Measurements from ENCODE around the gene MAD1L1. TPM values are rescaled to one million over a fixed set of nuclear protein-coding genes. Genes with fewer than 3 reads are reported as not detected.

Gene MAD1L1
- total RNA-seq, 1 donor from 2014 or later, result 53.8 TPM

DNA sequence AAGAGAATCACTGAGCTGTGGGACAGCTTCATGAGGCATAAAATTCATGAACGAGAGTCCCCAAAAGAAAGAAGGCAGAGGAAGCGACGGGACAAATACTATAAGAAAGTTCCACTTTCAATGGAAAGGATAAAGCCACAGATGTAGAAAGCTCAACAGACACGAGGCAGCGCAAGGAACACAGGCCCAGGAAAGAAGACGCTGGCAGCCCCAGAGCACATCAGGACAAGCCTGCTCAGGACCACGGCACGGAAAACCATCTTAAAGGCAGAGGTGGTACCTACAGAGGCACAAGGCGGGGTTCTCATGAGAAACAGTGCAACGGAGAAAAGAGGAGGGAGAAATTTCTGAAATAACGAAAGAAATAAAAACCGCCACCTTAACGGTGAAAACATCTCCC, 273.4 kb downstream of the MAD1L1 start:
- Mint-ChIP-seq H3K4me3 (no peak overlapping the region), H3K36me3 (ENCODE audit: low read depth) (peaks cover 25% of the 10 kb centered on the region), H3K9me3 (peaks cover 5% of the 10 kb centered on the region), H3K27ac (ENCODE audit: unreplicated experiment) (peak overlapping the region; percentile 78), H3K4me1 (peaks cover 3% of the 10 kb centered on the region), H3K27me3 (ENCODE audit: low read depth) (no peaks in the 10 kb centered on the region)
- no peak for DNase-seq (ENCODE audit: low read depth, low spot score)
- TF ChIP-seq, protein P1, sequence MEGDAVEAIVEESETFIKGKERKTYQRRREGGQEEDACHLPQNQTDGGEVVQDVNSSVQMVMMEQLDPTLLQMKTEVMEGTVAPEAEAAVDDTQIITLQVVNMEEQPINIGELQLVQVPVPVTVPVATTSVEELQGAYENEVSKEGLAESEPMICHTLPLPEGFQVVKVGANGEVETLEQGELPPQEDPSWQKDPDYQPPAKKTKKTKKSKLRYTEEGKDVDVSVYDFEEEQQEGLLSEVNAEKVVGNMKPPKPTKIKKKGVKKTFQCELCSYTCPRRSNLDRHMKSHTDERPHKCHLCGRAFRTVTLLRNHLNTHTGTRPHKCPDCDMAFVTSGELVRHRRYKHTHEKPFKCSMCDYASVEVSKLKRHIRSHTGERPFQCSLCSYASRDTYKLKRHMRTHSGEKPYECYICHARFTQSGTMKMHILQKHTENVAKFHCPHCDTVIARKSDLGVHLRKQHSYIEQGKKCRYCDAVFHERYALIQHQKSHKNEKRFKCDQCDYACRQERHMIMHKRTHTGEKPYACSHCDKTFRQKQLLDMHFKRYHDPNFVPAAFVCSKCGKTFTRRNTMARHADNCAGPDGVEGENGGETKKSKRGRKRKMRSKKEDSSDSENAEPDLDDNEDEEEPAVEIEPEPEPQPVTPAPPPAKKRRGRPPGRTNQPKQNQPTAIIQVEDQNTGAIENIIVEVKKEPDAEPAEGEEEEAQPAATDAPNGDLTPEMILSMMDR (conservative IDR thresholded peaks at IDR 0.05), result no peak

DNA sequence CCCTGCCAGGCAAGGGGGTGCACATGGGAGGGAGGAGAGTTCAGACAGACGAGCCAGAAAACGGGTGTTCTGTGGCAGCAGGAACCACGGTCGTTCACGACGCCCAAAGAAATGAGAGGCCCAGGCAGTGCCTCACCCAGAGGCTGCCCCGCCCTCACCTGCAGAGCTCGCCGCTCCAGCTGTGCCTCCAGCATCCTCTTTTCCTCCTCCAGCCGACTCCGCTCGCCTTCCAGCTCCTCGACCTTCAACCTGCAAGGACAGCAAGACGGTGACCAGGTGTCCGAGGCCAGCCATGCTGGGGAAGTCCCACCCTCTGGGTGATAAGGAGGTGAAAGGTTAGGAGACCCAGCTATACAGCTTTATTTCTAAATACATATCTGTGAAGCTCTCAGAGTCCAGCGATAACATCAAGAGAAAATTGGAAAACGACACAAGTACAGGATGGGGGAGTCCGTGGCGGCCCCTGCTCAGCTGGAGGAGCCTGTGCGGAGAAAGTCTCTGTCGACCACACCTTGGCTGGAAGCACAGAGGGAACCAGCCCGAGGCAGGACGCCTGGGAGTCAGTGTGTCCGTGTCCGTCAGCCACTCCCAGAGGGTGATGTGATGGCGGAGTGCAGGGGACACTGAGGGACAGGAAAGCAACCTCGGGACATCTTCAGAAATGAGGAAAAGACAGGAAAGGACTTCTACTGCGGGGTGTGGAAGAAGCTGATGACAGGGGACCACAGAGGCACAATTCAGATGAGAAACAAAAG, 275.1 kb downstream of the MAD1L1 start:
- Mint-ChIP-seq H3K36me3 (ENCODE audit: low read depth) (peaks cover 23% of the 10 kb centered on the region), H3K27me3 (ENCODE audit: low read depth) (no peaks in the 10 kb centered on the region), H3K27ac (ENCODE audit: unreplicated experiment) (no peak overlapping the region), H3K4me1 (no peaks in the 10 kb centered on the region), H3K9me3 (peaks cover 5% of the 10 kb centered on the region), H3K4me3 (no peak overlapping the region)
- no peak for DNase-seq (ENCODE audit: low read depth, low spot score)
- TF ChIP-seq, protein P1 (conservative IDR thresholded peaks at IDR 0.05), result no peak

DNA sequence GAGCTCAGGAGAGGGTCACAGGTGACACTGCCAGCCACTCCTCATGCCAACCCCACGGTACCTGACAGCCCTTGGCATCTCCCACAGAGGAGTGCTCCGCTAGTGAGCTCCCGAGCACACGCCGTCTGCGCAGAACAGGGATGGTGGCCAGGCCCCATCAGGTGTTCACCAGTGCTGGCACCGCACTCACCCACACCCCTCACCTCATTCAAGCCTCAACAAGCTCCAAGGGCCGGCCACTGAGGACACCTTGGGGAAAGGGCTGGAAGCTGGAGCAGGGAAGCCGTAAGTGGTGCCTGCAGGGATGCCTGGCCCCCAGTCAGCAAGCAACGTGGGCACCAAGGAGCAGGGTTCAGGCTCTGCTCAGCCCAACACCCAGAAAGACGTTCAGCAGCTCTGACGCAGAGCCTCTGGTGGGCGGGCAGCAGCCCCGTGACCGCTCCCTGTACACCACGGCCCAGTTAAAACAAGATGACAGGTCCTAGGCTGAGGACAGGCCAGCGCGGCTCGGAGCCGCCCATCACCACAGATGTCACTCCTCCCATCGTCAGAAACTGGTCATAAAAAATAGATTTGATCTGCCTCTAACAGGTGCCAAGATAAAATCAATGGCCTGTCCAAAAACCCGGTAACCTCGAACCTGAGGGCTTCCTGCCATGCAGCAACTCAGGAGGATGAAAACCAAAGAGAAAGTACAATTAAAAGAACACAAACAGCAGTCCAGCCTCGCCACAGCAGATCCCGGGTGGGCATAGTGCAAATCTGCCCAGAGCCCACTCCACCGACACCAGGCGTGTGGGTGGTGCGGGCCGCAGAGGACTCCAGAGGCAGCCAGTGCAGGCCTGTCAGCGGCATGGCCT, 275.9 kb downstream of the MAD1L1 start:
- H3K4me1 Mint-ChIP-seq, result no peaks in the 10 kb centered on the region
- no peaks in the 10 kb centered on the region for H3K27me3 Mint-ChIP-seq (ENCODE audit: low read depth)
- peaks cover 5% of the 10 kb centered on the region for H3K9me3 Mint-ChIP-seq
- no peak for DNase-seq (ENCODE audit: low read depth, low spot score)
- H3K36me3 Mint-ChIP-seq (ENCODE audit: low read depth), result peaks cover 16% of the 10 kb centered on the region
- H3K27ac Mint-ChIP-seq (ENCODE audit: unreplicated experiment), result peak overlapping the region; percentile 28
- TF ChIP-seq, protein P1 (conservative IDR thresholded peaks at IDR 0.05), result no peak
- H3K4me3 Mint-ChIP-seq, result no peak overlapping the region

DNA sequence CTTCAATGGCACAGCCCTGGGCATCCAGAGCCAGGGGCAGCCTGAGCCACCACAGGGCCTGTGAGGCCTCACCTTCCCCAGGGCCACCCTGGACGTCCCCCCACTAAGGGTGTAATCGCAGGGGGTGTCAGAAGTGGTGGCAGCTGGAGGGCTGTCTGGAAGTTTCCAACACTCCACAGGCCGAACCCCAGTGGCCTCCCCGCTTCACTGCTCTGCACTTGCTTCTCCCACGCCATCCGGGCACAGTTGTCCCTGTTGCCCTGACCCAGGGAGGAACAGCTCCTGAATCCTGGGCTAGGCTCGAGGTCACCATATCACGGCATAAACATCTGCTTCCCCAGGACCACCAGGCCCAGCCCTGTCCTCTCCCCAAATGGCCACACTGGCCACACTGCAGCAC, 276.6 kb downstream of the MAD1L1 start:
- peaks cover 10% of the 10 kb centered on the region for H3K36me3 Mint-ChIP-seq (ENCODE audit: low read depth)
- peak overlapping the region; percentile 88 for H3K27ac Mint-ChIP-seq (ENCODE audit: unreplicated experiment)
- H3K4me1 Mint-ChIP-seq, result no peaks in the 10 kb centered on the region
- no peaks in the 10 kb centered on the region for H3K27me3 Mint-ChIP-seq (ENCODE audit: low read depth)
- TF ChIP-seq, protein P1 (conservative IDR thresholded peaks at IDR 0.05), result no peak
- no peak overlapping the region for H3K4me3 Mint-ChIP-seq
- peaks cover under 1% of the 10 kb centered on the region for H3K9me3 Mint-ChIP-seq
- DNase-seq (ENCODE audit: low read depth, low spot score), result no peak

DNA sequence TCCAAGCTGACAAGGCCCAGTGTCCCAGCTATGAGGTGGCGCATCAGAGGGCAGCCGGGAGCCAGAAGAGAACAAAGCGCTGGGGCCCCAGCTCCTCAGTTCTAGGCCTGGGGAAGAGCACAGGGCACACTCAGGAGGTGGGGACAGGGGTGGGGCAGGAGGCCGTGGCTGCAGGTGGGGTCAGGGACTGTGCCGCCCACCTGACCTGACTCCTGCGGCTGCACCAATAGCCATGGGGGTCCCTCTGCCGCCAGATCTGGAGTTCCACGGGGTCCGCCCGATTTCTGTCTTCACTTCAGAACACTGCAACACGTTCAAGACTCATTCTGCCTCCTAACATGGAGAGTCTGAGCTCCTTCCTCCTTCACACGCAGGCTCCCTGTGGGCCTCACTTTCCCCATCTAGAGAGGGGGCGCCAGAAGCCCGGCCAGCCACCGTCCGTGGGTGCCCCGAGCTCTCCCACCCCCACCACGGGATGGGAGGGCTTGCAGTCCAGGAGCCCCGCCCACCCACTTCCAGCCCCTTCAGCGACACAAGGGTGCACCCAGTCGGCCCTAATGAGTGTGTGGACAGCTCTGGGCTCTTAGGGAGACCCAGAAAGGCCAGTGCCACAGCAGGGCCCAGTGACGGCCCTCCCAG, 278.3 kb downstream of the MAD1L1 start:
- TF ChIP-seq, protein P1 (conservative IDR thresholded peaks at IDR 0.05), result no peak
- H3K27ac Mint-ChIP-seq (ENCODE audit: unreplicated experiment), result no peak overlapping the region
- H3K36me3 Mint-ChIP-seq (ENCODE audit: low read depth), result peaks cover 5% of the 10 kb centered on the region
- H3K27me3 Mint-ChIP-seq (ENCODE audit: low read depth), result no peaks in the 10 kb centered on the region
- H3K4me1 Mint-ChIP-seq, result no peaks in the 10 kb centered on the region
- no peaks in the 10 kb centered on the region for H3K9me3 Mint-ChIP-seq
- H3K4me3 Mint-ChIP-seq, result no peak overlapping the region
- no peak for DNase-seq (ENCODE audit: low read depth, low spot score)

All from neural crest cell (in vitro differentiated cells).